ENCODE measurements around the gene EIF5AL1.
"Not testable (repeated sequence)": the region's sequence is repeated elsewhere in the genome, so short reads cannot be mapped to it uniquely, and the experiment has no call there.

The EIF5AL1 gene

GRCh38 chr10:79511891-79512583 lies at the start of gene EIF5AL1:
Gene EIF5AL1 (plus strand): TSS chr10:79512533. CDS start chr10:79512650, 117 bp downstream.
- not testable (repeated sequence) for H3K9ac ChIP-seq (ENCODE audit: low read length in 5 of 5); H3K4me3 ChIP-seq (ENCODE audit: low read depth in 1 of 5, low read length in 5 of 5)

GRCh38 chr10:79463578-79464496 lies 48.5 kb upstream of the EIF5AL1 start:
- Histone ChIP-seq H3K9ac (ENCODE audit: low read length in 5 of 5) (no peak overlapping the region), H3K4me1 (ENCODE audit: control insufficient read depth in 5 of 5, insufficient read depth in 5 of 5, low read length in 5 of 5) (peaks cover 16 to 40% (median 34%) of the 10 kb centered on the region in 5 donors), H3K27me3 (ENCODE audit: control insufficient read depth in 5 of 5, insufficient read depth in 4 of 5, low read length in 5 of 5) (no peaks in the 10 kb centered on the region), H3K36me3 (ENCODE audit: control insufficient read depth in 5 of 5, insufficient read depth in 5 of 5, low read length in 5 of 5) (no peaks in the 10 kb centered on the region), H3K4me3 (ENCODE audit: low read depth in 1 of 5, low read length in 5 of 5) (peak overlapping the region in 1 of 5 donors; percentile 5), H3K27ac (ENCODE audit: low read depth, low read length) (peak overlapping the region; percentile 48), H3K9me3 (ENCODE audit: control insufficient read depth in 5 of 5, low read length in 5 of 5) (no peaks in the 10 kb centered on the region)

More at GRCh38 chr10:79511891-79512583, at the start of gene EIF5AL1:
- H3K36me3 ChIP-seq (ENCODE audit: control insufficient read depth in 5 of 5, insufficient read depth in 5 of 5, low read length in 5 of 5); H3K27ac ChIP-seq (ENCODE audit: low read depth, low read length); H3K4me1 ChIP-seq (ENCODE audit: control insufficient read depth in 5 of 5, insufficient read depth in 5 of 5, low read length in 5 of 5); H3K9me3 ChIP-seq (ENCODE audit: control insufficient read depth in 5 of 5, low read length in 5 of 5); H3K27me3 ChIP-seq (ENCODE audit: control insufficient read depth in 5 of 5, insufficient read depth in 4 of 5, low read length in 5 of 5): not testable (repeated sequence)

- Histone ChIP-seq H3K4me3 (ENCODE audit: low read depth in 1 of 5, low read length in 5 of 5) (no peak overlapping the region), H3K9me3 (ENCODE audit: control insufficient read depth in 5 of 5, low read length in 5 of 5) (no peaks in the 10 kb centered on the region), H3K4me1 (ENCODE audit: control insufficient read depth in 5 of 5, insufficient read depth in 5 of 5, low read length in 5 of 5) (peaks cover 16 to 38% (median 34%) of the 10 kb centered on the region in 5 donors), H3K27me3 (ENCODE audit: control insufficient read depth in 5 of 5, insufficient read depth in 4 of 5, low read length in 5 of 5) (no peaks in the 10 kb centered on the region), H3K27ac (ENCODE audit: low read depth, low read length) (no peak overlapping the region), H3K36me3 (ENCODE audit: control insufficient read depth in 5 of 5, insufficient read depth in 5 of 5, low read length in 5 of 5) (no peaks in the 10 kb centered on the region), H3K9ac (ENCODE audit: low read length in 5 of 5) (no peak overlapping the region)
Observed at GRCh38 chr10:79465341-79465740, 47.0 kb upstream of the EIF5AL1 start.

GRCh38 chr10:79468015-79468560 lies 44.2 kb upstream of the EIF5AL1 start:
- H3K4me3 ChIP-seq (ENCODE audit: low read depth in 1 of 5, low read length in 5 of 5), result peak overlapping the region in 2 of 5 donors; percentile 27 to 32
- no peaks in the 10 kb centered on the region for H3K9me3 ChIP-seq (ENCODE audit: control insufficient read depth in 5 of 5, low read length in 5 of 5)
- peaks cover 16 to 44% (median 37%) of the 10 kb centered on the region in 5 donors for H3K4me1 ChIP-seq (ENCODE audit: control insufficient read depth in 5 of 5, insufficient read depth in 5 of 5, low read length in 5 of 5)
- H3K36me3 ChIP-seq (ENCODE audit: control insufficient read depth in 5 of 5, insufficient read depth in 5 of 5, low read length in 5 of 5), result no peaks in the 10 kb centered on the region
- peak overlapping the region; percentile 67 for H3K27ac ChIP-seq (ENCODE audit: low read depth, low read length)
- peak overlapping the region in 3 of 5 donors; percentile 9 to 48 (median 40) for H3K9ac ChIP-seq (ENCODE audit: low read length in 5 of 5)
- no peaks in the 10 kb centered on the region for H3K27me3 ChIP-seq (ENCODE audit: control insufficient read depth in 5 of 5, insufficient read depth in 4 of 5, low read length in 5 of 5)

GRCh38 chr10:79468841-79469585 lies 43.3 kb upstream of the EIF5AL1 start:
- H3K36me3 ChIP-seq (ENCODE audit: control insufficient read depth in 5 of 5, insufficient read depth in 5 of 5, low read length in 5 of 5), result no peaks in the 10 kb centered on the region
- no peaks in the 10 kb centered on the region for H3K9me3 ChIP-seq (ENCODE audit: control insufficient read depth in 5 of 5, low read length in 5 of 5)
- H3K27ac ChIP-seq (ENCODE audit: low read depth, low read length), result no peak overlapping the region
- H3K4me3 ChIP-seq (ENCODE audit: low read depth in 1 of 5, low read length in 5 of 5), result no peak overlapping the region
- no peak overlapping the region for H3K9ac ChIP-seq (ENCODE audit: low read length in 5 of 5)
- H3K4me1 ChIP-seq (ENCODE audit: control insufficient read depth in 5 of 5, insufficient read depth in 5 of 5, low read length in 5 of 5), result peaks cover 14 to 42% (median 33%) of the 10 kb centered on the region in 5 donors
- H3K27me3 ChIP-seq (ENCODE audit: control insufficient read depth in 5 of 5, insufficient read depth in 4 of 5, low read length in 5 of 5), result no peaks in the 10 kb centered on the region

GRCh38 chr10:79470096-79470495 lies 42.2 kb upstream of the EIF5AL1 start:
- H3K36me3 ChIP-seq (ENCODE audit: control insufficient read depth in 5 of 5, insufficient read depth in 5 of 5, low read length in 5 of 5), result no peaks in the 10 kb centered on the region
- no peak overlapping the region for H3K27ac ChIP-seq (ENCODE audit: low read depth, low read length)
- peaks cover 7 to 33% (median 25%) of the 10 kb centered on the region in 5 donors for H3K4me1 ChIP-seq (ENCODE audit: control insufficient read depth in 5 of 5, insufficient read depth in 5 of 5, low read length in 5 of 5)
- H3K9me3 ChIP-seq (ENCODE audit: control insufficient read depth in 5 of 5, low read length in 5 of 5), result no peaks in the 10 kb centered on the region
- no peak overlapping the region for H3K4me3 ChIP-seq (ENCODE audit: low read depth in 1 of 5, low read length in 5 of 5)
- H3K27me3 ChIP-seq (ENCODE audit: control insufficient read depth in 5 of 5, insufficient read depth in 4 of 5, low read length in 5 of 5), result no peaks in the 10 kb centered on the region
- H3K9ac ChIP-seq (ENCODE audit: low read length in 5 of 5), result no peak overlapping the region

- no peak overlapping the region for H3K27ac ChIP-seq (ENCODE audit: low read depth, low read length)
- H3K9me3 ChIP-seq (ENCODE audit: control insufficient read depth in 5 of 5, low read length in 5 of 5), result no peaks in the 10 kb centered on the region
- no peak overlapping the region for H3K4me3 ChIP-seq (ENCODE audit: low read depth in 1 of 5, low read length in 5 of 5)
- H3K36me3 ChIP-seq (ENCODE audit: control insufficient read depth in 5 of 5, insufficient read depth in 5 of 5, low read length in 5 of 5), result no peaks in the 10 kb centered on the region
- H3K4me1 ChIP-seq (ENCODE audit: control insufficient read depth in 5 of 5, insufficient read depth in 5 of 5, low read length in 5 of 5), result peaks cover 7 to 33% (median 24%) of the 10 kb centered on the region in 5 donors
- H3K9ac ChIP-seq (ENCODE audit: low read length in 5 of 5), result no peak overlapping the region
- H3K27me3 ChIP-seq (ENCODE audit: control insufficient read depth in 5 of 5, insufficient read depth in 4 of 5, low read length in 5 of 5), result no peaks in the 10 kb centered on the region
Observed at GRCh38 chr10:79471776-79472175, 40.6 kb upstream of the EIF5AL1 start.

- Histone ChIP-seq H3K27ac (ENCODE audit: low read depth, low read length) (no peak overlapping the region), H3K27me3 (ENCODE audit: control insufficient read depth in 5 of 5, insufficient read depth in 4 of 5, low read length in 5 of 5) (no peaks in the 10 kb centered on the region), H3K9me3 (ENCODE audit: control insufficient read depth in 5 of 5, low read length in 5 of 5) (no peaks in the 10 kb centered on the region), H3K4me1 (ENCODE audit: control insufficient read depth in 5 of 5, insufficient read depth in 5 of 5, low read length in 5 of 5) (peaks cover 7 to 26% (median 24%) of the 10 kb centered on the region in 5 donors), H3K9ac (ENCODE audit: low read length in 5 of 5) (no peak overlapping the region), H3K4me3 (ENCODE audit: low read depth in 1 of 5, low read length in 5 of 5) (no peak overlapping the region), H3K36me3 (ENCODE audit: control insufficient read depth in 5 of 5, insufficient read depth in 5 of 5, low read length in 5 of 5) (no peaks in the 10 kb centered on the region)
Observed at GRCh38 chr10:79472449-79472848, 39.9 kb upstream of the EIF5AL1 start.

GRCh38 chr10:79472951-79473350 lies 39.4 kb upstream of the EIF5AL1 start:
- H3K9me3 ChIP-seq (ENCODE audit: control insufficient read depth in 5 of 5, low read length in 5 of 5), result no peaks in the 10 kb centered on the region
- no peaks in the 10 kb centered on the region for H3K36me3 ChIP-seq (ENCODE audit: control insufficient read depth in 5 of 5, insufficient read depth in 5 of 5, low read length in 5 of 5)
- H3K9ac ChIP-seq (ENCODE audit: low read length in 5 of 5), result no peak overlapping the region
- peaks cover 4 to 21% (median 19%) of the 10 kb centered on the region in 5 donors for H3K4me1 ChIP-seq (ENCODE audit: control insufficient read depth in 5 of 5, insufficient read depth in 5 of 5, low read length in 5 of 5)
- H3K27ac ChIP-seq (ENCODE audit: low read depth, low read length), result no peak overlapping the region
- no peaks in the 10 kb centered on the region for H3K27me3 ChIP-seq (ENCODE audit: control insufficient read depth in 5 of 5, insufficient read depth in 4 of 5, low read length in 5 of 5)
- H3K4me3 ChIP-seq (ENCODE audit: low read depth in 1 of 5, low read length in 5 of 5), result no peak overlapping the region
